Activated CD8-positive, alpha-beta T cell treated with anti-CD3 and anti-CD28 coated beads for 36 hours (primary cell): ENCODE data around the gene HEATR5A. TPM values are rescaled to one million over a fixed set of nuclear protein-coding genes. Genes with fewer than 3 reads are reported as not detected.

Experiments
- ATAC-seq: fragments of 200-7000 bp; cut with Tn5 transposase; one replicate; pipeline ENCODE4 v1.10.0; 2021; ENCODE audit warnings: mild to moderate bottlenecking, moderate library complexity
- CTCF ChIA-PET: fragments of 350-600 bp; sonication (Branson Sonifier 250); formaldehyde crosslinking; loops from one replicate; lab custom pipeline; 2021; ENCODE audit warnings: antibody characterized with exemption; lab: Charles Lee
- POLR2A ChIA-PET: fragments of 350-600 bp; sonication (Branson Sonifier 250); formaldehyde crosslinking; loops from one replicate; lab custom pipeline; 2021; ENCODE audit warnings: antibody characterized with exemption; lab: Charles Lee
- DNase-seq: peaks from one replicate; pipeline ENCODE4 v3.0.0-alpha.2; 2020
- H3K27ac Mint-ChIP-seq: one replicate; pipeline ENCODE4 v1.8.0; 2021; ENCODE audit warnings: mild to moderate bottlenecking, mixed read lengths
- H3K27me3 Mint-ChIP-seq: one replicate; pipeline ENCODE4 v1.8.0; 2021; ENCODE audit warnings: mixed read lengths
- H3K36me3 Mint-ChIP-seq: one replicate; pipeline ENCODE4 v1.8.0; 2021; ENCODE audit warnings: low read depth, mixed read lengths
- H3K4me1 Mint-ChIP-seq: one replicate; pipeline ENCODE4 v1.8.0; 2021; ENCODE audit warnings: low read depth, mixed read lengths
- H3K4me3 Mint-ChIP-seq: one replicate; pipeline ENCODE4 v1.8.0; 2021; ENCODE audit warnings: mild to moderate bottlenecking, moderate library complexity, mixed read lengths
- H3K9me3 Mint-ChIP-seq: one replicate; pipeline ENCODE4 v1.8.0; 2021; ENCODE audit warnings: mixed read lengths
- CTCF ChIP-seq: fragments of 200-600 bp; IDR thresholded peaks from one replicate; pipeline ENCODE4 v1.8.0; 2022; ENCODE audit warnings: antibody characterized with exemption, mild to moderate bottlenecking
- intact Hi-C: fragments of 100-400 bp; cut with micrococcal nuclease; formaldehyde crosslinking; loops from one replicate; pipeline ENCODE4 v1.10.0; 2022
- total RNA-seq, 2 experiments: library from RNA; stranded (reverse); gene quantifications; one replicate each; pipeline ENCODE4 v1.2.3, GENCODE V29; 2021

Gene HEATR5A
- total RNA-seq, 2 experiments from 2014 or later: 12.7 to 15.7 TPM

DNA sequence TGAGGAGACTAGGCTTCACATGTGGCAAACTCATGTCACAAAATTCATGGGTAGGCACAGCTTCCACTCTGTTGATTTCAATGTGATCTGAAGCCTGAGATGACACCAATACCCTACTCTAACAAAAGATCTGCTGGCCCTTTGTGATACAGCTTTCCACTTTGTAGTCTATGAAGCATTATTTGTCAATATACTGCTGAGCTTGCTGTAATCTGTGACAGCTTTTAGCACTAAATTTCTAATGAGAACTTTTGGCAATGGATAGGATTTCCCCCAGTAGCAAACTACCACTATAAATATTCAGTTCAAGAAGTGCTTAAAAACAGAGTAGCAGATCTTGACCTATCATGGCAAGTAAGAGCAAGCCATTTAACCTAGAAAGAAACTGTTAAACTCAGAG, 5.6 kb upstream of the HEATR5A start:
- H3K27ac Mint-ChIP-seq: no peak overlapping the region
- intact Hi-C loops: no loop called here
- DNase-seq (no peak), ATAC-seq (no peak)
- no peak overlapping the region for H3K4me3 Mint-ChIP-seq
- H3K36me3 Mint-ChIP-seq: peaks cover 2% of the 10 kb centered on the region
- no peaks in the 10 kb centered on the region for H3K9me3 Mint-ChIP-seq
- CTCF ChIA-PET: interaction anchor here (1.2 kb wide), 1 partner anchor 24 kb away, joined by 5 read pairs; no protein-coding TSS in a partner anchor
- no peak for TF ChIP-seq CTCF
- POLR2A ChIA-PET: interaction anchor here (0.8 kb wide), 2 partner anchors 56 to 218 kb away, joined by 3 read pairs; partner anchors contain the start of gene HECTD1
- H3K4me1 Mint-ChIP-seq: peaks cover 24% of the 10 kb centered on the region
- no peaks in the 10 kb centered on the region for H3K27me3 Mint-ChIP-seq

GRCh38 chr14:31421200-31421599, 850 bp upstream of the HEATR5A start:
- H3K27ac Mint-ChIP-seq: peak overlapping the region; percentile 90
- H3K4me3 Mint-ChIP-seq: peak overlapping the region; percentile 92
- H3K27me3 Mint-ChIP-seq: no peaks in the 10 kb centered on the region
- POLR2A ChIA-PET: interaction anchor here (0.6 to 3.3 kb wide), 3 partner anchors 36 to 394 kb away, joined by 3 to 16 read pairs (median 3); partner anchors contain the start of gene DTD2
- no peaks in the 10 kb centered on the region for H3K36me3 Mint-ChIP-seq
- TF ChIP-seq CTCF: no peak
- DNase-seq: no peak
- H3K9me3 Mint-ChIP-seq: no peaks in the 10 kb centered on the region
- CTCF ChIA-PET: interaction anchor here (0.6 to 3.1 kb wide), 7 partner anchors 8 to 49 kb away, joined by 3 to 21 read pairs (median 8); partner anchors contain the start of gene DTD2
- ATAC-seq: no peak
- intact Hi-C loops: loop anchor here (5.0 kb wide), 1 partner anchor 36 kb away; the partner anchor contains the start of gene DTD2
- H3K4me1 Mint-ChIP-seq: peaks cover 18% of the 10 kb centered on the region

GRCh38 chr14:31419967-31420318, 407 bp downstream of the HEATR5A start:
- POLR2A ChIA-PET: interaction anchor here (1.1 to 3.3 kb wide), 4 partner anchors 10 to 44 kb away, joined by 4 to 16 read pairs (median 5); partner anchors contain the start of gene DTD2
- no peak for TF ChIP-seq CTCF
- peak overlapping the region; percentile 92 for H3K4me3 Mint-ChIP-seq
- CTCF ChIA-PET: interaction anchor here (0.9 to 3.1 kb wide), 13 partner anchors 9 to 441 kb away, joined by 3 to 21 read pairs (median 4); partner anchors contain the start of genes DTD2 and HECTD1
- no peaks in the 10 kb centered on the region for H3K9me3 Mint-ChIP-seq
- peak overlapping the region; percentile 90 for H3K27ac Mint-ChIP-seq
- H3K27me3 Mint-ChIP-seq: no peaks in the 10 kb centered on the region
- peaks cover 18% of the 10 kb centered on the region for H3K4me1 Mint-ChIP-seq
- DNase-seq: peak; percentile 14
- peak; percentile 2 for ATAC-seq
- intact Hi-C loops: loop anchor here (5.0 kb wide), 1 partner anchor 37 kb away; the partner anchor contains the start of gene DTD2
- H3K36me3 Mint-ChIP-seq: no peaks in the 10 kb centered on the region

DNA sequence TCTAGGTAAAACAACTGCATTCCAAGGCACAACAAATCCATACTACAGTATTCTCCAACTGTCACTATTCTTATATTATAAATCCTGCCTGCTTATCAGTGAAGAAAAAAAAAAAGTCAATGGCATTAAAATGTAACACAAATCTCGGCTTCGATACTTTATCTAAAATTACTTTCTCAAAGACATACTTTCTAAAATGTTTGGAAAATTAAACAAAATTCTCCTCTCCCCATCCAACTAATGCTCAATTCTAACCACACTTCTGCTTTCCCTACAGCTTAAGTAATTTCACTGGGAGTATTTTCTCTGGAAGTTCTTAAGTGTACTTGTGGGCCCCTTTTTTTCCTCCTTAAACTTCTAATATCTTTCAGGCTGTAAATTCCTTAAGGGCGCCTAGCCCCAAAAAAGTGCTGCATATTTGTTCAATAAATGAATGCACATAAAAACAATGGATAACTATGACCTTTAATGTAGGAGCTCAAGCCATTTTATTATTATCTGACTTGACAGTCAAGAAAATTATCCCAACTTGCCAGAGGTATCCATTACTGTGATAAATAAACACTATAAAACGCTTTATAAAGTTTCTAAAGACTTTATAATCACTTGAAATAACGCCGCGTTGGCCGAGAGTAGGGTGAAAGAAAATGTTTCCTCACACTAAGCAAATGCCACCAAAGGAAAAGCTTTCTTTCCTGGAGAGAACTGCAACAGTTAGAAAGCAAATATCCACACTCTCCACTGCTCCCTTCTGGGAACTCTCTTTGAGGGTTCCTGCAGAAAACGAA, 977 bp downstream of the HEATR5A start:
- peak overlapping the region; percentile 92 for H3K4me3 Mint-ChIP-seq
- ATAC-seq (no peak), DNase-seq (no peak)
- no peak overlapping the region for H3K27ac Mint-ChIP-seq
- no peak for TF ChIP-seq CTCF
- H3K36me3 Mint-ChIP-seq: no peaks in the 10 kb centered on the region
- ChIA-PET CTCF (interaction anchor here (0.9 to 3.1 kb wide), 12 partner anchors 9 to 212 kb away, joined by 3 to 21 read pairs (median 4); partner anchors contain the start of genes DTD2 and HECTD1), POLR2A (interaction anchor here (1.3 to 3.3 kb wide), 3 partner anchors 9 to 38 kb away, joined by 4 to 16 read pairs (median 6); partner anchors contain the start of gene DTD2)
- H3K9me3 Mint-ChIP-seq: no peaks in the 10 kb centered on the region
- no peaks in the 10 kb centered on the region for H3K27me3 Mint-ChIP-seq
- peaks cover 20% of the 10 kb centered on the region for H3K4me1 Mint-ChIP-seq
- intact Hi-C loops: no loop called here
